Measurements from ENCODE around the gene MTMR3.
A peak's percentile ranks its signal among the peaks of the same experiment; 100 is the strongest.
"Not testable (repeated sequence)": the region's sequence is repeated elsewhere in the genome, so short reads cannot be mapped to it uniquely, and the experiment has no call there.

MTMR3 gene

DNA sequence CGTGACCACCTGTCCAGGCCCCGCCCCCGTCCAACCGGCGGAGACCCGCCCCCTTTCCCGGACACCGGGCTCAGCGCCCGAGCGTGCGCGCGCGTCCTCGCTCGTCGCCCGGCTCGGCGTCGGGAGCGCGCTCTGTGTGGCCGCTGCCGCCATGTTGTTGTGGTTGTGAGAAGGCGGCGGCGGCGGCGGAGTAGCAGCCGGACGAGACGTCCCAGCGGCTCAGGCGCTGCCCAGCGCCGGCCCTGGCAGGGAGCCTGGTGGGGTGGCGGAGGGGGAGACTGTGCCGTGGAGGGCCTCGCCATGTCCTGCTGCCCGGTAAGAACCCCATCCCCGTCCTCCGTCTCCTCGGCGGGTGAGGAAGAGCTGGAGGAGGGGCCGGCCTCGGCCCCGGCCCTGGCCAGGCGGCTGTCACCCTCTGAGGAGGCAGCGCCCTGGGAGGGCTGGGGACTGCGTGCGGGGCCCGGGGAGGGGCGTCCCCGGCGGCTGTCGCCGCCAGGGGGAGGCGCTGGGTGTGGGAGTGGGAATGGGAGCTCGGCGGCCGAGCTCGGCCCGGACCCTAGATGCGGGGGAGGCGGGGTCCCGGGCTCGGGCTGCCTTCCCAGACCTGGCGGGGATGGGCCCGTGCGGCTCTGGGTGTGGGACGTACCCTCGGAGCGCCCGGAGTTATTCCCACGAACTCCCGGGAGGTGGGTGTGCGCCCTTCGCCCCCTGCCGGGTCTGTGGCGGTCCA, at the start of gene MTMR3:
MTMR3 (plus strand) TSS at position 130 of the 730 bp plus-strand sequence. CDS start 87,886 bp downstream, outside the sequence.
- peak; percentile 90 for DNase-seq (ENCODE audit: low read depth)

DNA sequence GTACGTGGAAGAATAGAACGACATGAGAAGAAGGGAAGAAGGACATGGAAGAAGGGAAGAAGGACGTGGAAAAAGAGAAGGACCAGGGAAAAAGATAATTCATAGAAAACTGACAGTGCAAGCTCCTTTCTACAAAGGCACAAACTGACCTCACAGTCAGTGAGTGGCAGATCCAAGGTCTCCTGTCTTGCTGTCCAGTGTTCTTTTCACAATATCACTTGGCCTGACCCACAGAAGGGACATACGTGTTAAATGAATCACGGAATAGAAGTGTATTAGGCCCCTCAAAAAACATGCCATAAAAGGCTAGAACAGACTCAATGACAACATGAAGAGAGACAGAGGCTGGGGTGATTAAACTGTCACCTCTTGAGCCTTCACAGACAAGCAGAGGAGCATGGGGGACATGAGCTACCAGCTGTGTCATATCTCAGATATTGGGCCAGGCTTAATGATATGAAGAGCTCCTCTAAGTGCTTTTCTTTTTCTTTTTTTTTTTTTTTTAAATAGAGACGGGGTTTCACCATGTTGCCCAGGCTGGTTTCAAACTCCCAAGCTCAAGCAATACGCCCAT, 49.5 kb upstream of the MTMR3 start:
- no peak for DNase-seq (ENCODE audit: low read depth)

DNA sequence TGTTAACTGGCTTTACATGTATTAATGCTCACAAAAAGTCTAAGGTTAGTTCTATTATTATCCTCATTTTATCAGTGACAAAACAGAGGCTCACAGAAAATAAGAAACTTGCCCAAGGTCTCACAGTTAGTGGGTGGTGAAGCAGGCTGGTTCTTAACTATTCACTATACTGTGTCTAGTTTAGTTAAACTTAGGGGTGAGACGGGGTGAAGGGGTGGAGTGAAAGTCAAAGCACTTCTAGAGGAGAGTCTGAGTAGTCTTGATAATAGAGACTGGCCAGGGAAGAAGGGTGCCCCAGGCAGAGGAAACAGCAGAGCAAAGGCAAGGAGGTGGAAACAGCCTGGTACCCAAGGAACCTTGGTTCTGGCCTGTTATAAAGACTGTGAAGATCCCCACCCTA, 48.9 kb upstream of the MTMR3 start:
- no peak for DNase-seq (ENCODE audit: low read depth)

DNA sequence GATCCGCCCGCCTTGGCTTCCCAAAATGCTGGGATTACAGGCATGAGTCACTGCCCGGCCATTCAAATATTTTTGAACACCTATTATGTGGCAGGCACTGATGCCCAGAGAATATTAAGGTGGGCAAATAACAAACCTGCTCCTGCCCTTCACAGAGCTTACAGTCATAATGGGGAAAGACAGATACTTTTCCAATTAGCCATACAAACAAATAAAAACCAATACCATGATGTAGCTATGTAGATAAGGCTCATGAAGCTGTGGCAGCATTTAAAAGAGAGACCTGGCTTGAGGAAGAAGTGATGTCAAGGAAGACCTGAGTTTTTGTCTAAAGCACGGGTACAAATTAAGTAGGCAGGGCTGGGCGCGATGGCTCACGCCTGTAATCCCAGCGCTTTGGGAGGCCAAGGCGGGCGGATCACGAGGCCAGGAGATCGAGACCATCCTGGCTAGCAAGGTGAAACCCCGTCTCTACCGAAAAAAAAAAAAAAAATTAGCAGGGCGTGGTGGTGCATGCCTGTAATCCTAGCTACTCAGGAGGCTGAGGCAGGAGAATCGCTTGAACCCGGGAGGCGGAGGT, 46.1 kb upstream of the MTMR3 start:
- not testable (repeated sequence) for DNase-seq (ENCODE audit: low read depth)

DNA sequence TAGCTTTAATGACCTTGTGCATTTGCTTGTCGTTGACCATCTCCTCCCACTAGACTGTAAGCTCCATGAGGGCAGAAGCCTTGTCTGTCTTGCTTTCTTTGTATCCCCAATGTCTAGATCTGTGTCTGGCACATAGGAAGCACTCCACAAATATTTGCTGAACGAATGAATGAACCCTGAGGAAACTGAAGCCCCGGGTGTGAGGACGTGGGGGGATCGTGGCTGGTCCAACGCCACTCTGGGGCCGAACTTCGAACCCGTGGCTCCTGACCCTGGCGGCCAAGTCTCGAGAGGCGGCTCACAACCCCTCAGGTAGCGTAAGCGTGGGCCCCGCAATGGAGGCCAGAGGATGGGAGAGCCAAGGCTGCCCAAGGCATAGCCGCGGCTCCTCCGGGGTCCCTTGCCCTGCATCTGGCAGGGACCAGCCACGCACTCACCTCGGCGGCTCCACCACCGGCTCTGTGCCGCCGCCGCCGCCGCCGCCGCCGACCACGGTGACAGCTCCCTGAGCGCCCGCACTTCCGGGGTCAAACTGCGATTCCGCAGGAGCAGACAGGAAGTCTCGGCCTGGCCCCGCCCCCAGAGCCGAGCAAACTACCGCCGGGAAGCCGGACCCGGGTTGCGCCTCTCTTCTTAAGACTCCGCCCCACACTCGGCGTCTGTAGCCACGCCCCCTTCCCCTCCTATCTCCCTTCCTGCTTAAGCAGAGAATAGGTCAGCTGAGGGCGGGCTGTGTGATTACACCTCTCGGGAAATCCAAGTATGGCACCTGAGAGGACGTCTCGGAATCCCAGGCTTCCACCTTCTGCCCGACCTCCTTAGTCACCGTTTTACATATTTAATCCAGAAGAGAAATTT, 45.0 kb upstream of the MTMR3 start, which contains the start of gene ASCC2:
ASCC2 (minus strand) TSS at position 534 of the 858 bp plus-strand sequence. CDS start 5,949 bp downstream, outside the sequence.
- peak; percentile 99 for DNase-seq (ENCODE audit: low read depth)

DNA sequence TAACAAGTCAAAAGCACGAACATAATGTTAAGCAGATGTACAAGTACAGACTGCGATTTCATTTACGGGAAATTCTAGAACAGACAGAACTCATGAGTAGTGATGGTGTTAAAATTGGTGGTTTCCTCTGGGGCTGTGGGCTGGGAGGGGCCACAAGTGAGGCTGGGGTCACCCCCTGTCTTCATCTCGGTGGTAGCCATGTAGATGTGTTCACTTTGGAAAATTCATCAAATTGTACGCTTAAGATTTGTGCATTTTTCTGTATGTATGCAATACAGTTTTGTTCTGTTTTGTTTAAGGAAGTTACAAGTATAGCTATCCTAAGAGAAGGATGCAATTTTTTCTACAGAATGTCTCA, 44.4 kb upstream of the MTMR3 start:
- no peak for DNase-seq (ENCODE audit: low read depth)

DNA sequence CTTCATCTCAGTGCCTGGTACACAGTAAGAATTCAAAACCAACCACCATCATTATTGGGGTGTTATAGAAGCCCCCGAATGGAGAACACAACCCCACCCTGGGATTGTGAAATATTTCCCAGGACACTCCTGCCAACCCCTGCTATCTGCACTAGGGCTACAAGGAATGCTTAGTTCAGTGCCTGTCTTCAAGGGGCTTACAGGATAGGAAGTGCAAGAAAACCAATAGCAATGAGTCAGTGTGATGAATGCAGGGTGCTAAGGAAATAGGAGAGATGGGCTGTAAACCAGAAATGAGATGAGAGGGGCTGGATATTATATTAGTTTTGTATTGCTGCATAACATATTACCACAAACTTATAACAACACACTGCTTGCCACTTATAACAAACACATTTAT, 43.9 kb upstream of the MTMR3 start:
- no peak for DNase-seq (ENCODE audit: low read depth)

DNA sequence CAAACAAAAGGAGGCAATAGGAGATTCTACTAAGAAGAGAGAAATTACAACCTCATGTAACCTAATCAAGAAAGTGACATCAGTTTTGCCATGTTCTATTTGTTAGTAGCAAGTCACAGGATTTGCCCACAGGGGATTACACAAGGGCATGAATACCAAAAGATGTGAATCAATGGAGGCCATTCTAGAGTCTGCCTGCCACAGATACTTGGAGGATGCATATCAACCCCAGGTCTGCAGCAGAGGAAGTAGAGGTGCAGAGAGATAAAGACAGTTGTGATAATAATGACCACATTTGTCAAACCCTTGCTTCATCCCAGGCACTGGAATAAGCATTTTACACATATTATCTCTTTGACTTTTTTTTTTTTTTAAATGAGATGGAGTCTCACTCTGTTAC, 42.5 kb upstream of the MTMR3 start:
- DNase-seq (ENCODE audit: low read depth), result no peak

DNA sequence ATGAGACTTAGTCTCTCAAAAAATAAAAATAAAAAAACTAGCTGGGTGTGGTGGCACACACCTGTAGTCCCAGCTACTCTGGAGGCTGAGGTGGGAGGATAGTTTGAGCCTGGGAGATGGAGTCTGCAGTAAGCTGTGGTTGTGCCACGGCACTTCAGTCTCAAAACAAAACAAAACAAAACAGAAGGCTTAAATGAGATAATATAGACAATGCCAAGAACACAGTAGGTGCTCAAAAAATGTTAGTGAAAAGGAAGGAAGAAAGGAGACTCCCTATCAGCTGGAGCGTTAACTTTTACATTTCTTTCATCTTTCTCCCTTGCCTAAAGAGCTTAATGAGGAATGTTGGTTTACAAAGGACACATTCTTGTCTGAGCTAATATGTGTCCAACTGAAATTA, 40.8 kb upstream of the MTMR3 start:
- no peak for DNase-seq (ENCODE audit: low read depth)

DNA sequence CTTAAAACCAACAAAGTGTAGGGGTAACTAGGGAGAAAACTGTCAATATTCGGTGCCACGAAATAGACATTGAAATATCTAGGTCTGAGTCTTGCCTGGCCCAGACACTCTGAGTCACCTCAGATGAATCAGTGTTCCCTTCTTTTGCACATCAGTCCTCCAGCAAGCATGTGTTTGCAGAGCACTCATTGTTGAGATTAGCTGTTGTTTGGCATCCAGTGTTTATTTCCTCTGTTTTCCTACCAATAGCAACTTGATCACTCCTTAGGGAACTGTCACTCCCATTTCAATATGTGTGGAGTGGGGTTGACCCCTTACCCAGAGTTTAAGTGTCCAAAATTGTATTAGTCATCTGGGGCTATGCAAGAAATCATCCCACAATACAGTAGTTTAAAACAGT, 40.2 kb upstream of the MTMR3 start:
- DNase-seq (ENCODE audit: low read depth), result no peak

DNA sequence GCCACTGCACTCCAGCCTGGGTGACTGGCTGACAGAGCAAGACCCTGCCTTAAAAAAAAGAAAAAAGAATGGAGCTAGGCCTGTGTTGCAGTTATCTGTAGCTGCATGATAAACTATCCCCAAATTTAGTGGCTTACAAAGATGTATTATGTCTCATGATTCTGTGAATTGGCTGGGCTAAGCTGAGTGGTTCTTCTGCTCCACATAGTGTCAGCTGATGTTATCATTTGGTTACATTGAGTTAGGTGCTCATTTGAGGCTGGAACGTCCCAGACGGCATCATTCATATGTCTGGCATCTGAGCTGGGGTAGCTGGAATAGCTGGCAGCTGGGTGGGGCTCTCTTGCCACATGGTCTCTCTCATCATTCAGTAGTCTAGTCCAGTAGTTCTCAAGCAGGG, 36.7 kb upstream of the MTMR3 start:
- no peak for DNase-seq (ENCODE audit: low read depth)

DNA sequence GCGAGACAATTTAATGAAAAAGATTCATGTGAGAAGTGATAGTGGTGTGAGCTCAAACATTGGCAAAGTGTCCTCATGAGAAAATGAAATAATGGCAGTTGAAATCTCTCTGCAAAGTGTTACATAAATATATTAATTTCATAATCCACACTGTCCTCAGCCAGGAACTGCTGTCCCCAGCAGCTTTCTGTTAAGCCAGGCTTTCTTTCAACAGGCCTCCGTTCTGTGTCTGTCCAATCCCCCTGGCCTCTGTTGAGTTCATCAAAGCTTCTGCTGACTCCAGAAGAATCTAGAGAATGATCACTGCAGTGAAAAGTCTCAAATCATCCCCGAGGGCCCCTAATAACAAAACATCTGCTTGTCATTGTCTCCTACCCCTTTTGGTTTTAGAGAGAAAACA, 34.9 kb upstream of the MTMR3 start:
- no peak for DNase-seq (ENCODE audit: low read depth)

DNA sequence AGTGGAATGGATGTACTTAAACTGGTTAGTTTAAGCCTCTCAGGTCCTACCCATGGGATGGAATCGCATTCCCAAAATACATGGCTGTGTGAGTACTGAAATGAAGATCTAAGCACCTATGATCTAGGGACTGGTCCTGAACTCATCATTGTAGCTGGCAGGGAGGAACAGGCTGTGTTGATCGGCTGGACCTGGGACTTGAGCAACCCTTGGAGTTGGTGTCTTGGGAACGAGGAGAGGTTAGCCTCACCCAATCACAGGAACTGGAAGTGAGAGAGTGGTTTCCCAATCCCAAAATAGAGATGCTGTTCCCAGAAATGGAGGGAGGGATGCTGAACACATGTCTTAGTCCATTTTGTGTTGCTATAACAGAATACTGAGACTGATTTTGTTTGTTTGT, 28.5 kb upstream of the MTMR3 start:
- no peak for DNase-seq (ENCODE audit: low read depth)

DNA sequence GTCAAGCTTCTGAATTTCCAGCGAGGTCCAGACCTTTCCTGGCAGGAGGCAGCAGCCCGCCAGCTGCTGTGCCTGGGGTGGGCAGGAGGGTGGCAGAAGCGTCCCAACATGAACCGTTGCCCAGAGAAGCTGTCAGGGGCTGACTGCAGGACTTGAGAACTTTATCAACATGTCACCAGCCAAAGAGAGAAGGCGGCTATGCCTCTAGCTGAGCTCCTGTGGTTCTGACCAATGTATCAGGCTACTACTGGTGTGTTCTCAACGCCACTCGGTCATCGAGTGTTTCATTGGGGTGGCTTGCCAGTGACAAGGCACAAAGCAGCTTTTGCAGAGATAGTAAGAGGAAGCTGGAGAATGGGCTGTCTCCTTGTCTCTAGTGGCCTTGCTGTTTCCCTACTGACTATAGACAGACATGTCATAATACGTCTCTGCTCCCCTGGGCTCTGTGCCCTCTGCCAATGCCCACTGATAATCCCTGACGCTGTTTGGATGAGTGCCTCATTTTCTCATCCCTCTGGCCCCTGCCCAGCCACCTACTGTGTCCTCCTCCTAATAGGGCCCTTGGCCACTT, 27.3 kb upstream of the MTMR3 start:
- no peak for DNase-seq (ENCODE audit: low read depth)

DNA sequence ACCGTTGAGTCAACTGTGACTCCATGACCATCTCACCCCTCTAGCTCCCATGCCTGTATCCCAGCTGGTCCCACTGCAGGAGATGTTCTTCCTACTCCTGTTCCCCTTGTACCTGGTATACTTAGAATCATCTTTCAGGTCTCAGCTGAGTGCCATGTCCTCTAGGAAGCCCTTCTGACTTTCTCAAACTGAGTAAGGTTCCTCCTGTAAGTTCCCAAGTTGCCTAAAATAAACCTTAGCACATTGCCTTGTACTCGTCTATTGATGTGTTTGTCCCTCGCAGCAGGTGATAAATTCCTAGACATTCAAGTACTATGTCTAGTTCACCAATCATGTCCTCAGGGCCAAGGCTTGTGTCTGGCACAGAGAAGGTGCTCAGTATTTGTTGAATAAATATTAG, 26.5 kb upstream of the MTMR3 start:
- DNase-seq (ENCODE audit: low read depth), result no peak

DNA sequence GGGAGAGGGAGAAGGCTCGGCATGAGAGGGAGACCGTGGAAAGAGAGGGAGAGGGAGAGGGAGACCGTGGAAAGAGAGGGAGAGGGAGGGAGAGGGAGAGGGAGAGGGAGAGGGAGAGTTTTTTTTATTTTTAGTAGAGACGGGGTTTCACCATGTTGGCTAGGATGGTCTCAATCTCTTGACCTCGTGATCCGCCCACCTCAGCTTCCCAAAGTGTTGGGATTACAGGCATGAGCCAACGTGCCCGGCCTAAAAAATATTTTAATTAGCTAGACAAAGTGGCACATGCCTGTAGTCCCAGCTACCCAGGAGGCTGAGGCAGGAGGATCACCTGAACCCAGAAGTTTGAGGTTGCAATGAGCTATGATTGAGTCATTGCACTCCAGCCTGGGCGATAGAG, 23.9 kb upstream of the MTMR3 start:
- DNase-seq (ENCODE audit: low read depth), result not testable (repeated sequence)

DNA sequence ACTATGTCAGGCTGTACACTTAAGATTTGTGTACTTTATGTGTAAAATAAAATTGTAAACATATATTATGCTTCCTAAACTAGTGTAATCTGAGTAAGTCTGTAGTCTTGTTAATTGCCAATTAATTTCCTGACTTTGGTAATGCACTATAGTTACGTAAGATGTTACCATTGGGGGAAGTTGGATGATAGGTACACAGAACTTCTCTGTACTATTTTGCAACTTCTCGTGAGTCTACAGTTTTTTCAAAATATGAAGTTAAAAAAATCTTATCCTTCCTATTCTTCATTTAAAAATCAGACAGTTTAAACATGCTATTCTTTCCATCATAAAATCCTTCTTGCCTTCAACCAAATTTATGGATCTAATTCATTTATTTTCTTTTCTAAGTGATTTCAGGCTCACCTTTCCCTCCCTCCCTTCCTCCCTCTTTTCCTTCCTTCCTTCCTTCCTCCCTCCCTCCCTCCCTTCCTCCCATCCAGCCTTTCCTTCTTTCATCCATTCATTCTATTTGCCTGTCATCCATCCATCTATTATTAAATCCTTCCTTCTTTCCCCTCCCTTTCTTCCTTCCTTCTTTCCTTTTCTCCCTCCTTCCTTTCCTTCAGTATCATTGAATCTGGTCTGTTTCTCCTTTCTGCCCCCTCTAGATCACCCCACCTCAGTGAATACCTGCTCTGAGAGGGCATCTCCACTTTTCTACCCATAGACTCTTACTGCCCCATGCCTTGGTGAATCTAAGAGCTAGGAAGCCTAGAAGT, 22.8 kb upstream of the MTMR3 start:
- no peak for DNase-seq (ENCODE audit: low read depth)

DNA sequence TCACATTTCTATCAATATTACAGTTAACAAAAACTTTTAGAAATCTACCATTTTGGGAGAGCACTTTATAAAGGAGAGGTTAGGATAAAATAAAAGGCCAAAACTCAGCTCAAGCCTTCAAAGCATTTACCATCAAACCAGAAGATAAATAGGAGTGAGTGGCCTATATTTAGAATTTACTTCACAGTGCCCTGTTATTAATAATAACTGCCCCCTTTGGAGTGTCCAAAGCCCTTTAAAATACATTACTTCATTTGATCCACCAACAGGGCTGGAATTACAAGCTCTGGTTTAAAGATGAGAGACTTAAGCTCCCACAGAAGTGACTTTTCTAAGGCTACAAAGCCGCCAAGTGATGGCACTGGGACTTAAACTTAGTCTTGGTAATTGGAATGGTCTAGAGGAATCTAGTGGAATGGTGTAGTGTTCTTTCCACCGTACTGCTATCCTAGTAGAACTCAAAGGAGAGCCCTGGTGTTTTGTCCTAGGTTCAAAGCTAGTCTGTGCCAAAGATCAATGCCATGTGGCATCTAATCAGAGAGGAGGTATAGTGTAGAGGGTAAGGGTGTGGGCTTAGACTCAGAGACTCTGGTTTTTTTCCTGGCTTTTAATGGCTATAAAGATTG, 21.2 kb upstream of the MTMR3 start:
- no peak for DNase-seq (ENCODE audit: low read depth)

DNA sequence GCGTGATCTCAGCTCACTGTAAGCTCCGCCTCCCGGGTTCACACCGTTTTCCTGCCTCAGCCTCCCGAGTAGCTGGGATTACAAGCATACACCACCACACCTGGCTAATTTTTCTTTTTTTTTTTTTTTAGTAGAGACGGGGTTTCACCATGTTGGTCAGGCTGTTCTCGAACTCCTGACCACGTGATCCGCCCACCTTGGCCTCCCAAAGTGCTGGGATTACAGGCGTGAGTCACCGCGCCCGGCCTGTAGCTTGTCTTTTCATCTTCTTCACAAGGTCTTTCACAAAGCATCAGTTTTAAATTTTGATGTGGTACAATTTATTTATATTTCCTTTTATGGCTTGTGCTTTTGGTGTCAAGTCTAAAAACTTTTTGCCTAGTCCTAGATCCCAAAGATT, 17.4 kb upstream of the MTMR3 start:
- not testable (repeated sequence) for DNase-seq (ENCODE audit: low read depth)

DNA sequence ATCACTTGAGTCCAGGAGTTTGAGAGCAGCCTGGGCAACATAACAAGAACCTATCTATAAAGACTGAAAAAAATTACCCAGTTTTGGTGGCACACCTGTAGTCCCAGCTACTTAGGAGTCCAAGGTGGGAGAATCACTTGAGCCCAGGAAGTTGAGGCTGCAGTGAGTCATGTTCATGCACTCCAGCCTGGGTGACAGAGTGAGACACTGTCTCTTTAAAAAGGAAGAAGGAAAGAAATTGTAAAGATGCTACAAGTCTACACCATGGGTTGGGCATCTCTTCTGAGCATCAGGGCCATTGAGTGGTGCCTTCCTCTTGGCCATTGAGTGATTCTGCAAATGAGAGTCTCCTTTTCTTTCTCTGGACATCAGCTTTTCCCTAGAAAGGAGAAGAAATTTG, 15.7 kb upstream of the MTMR3 start:
- DNase-seq (ENCODE audit: low read depth), result no peak

DNA sequence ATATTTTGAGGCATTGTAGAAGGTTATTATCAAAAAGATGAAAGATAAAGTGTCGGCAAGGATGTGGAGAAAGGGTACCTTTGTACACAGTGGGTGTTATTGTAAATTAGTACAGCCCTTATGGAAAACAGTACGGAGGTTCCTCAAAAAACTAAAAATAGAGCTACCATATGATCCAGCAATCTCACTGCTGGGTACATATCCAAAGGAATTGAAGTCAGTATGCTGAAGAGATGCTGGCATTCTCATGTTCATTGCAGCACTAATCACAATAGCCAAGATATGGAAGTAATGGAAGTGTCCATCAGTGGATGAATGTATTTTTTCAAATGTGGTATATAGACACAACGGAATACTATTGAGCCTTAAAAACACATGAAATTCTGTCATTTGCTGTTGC, 15.1 kb upstream of the MTMR3 start:
- no peak for DNase-seq (ENCODE audit: low read depth)
